Esophagus muscularis mucosa (tissue), 3 donors: ENCODE results near the gene ZC3H18.

Experiments
- CTCF ChIP-seq, 3 experiments: fragments of 200-600 bp in 2 of 3; fragments of 450-650 bp in 1 of 3; sonication (generic) in 2 of 3; IDR thresholded peaks; one replicate each; pipeline ENCODE4 v1.5.1; 2017 to 2019; ENCODE audit warnings: antibody characterized with exemption in 3 of 3, mild to moderate bottlenecking in 2 of 3, moderate library complexity in 1 of 3
- POLR2A ChIP-seq: fragments of 450-650 bp; IDR thresholded peaks from one replicate; pipeline ENCODE4 v1.6.1; 2017; ENCODE audit warnings: antibody characterized with exemption, moderate library complexity, mild to moderate bottlenecking, low read depth

- TF ChIP-seq CTCF (IDR thresholded peaks at IDR 0.05) (no peak), POLR2A (no peak)
Measured at GRCh38 chr16:88589441-88589840, 19.2 kb downstream of the ZC3H18 start.
